HEK293 (cell line): ENCODE data around the gene MSTO1.
A peak's percentile ranks its signal among the peaks of the same experiment; 100 is the strongest.
"Not testable (repeated sequence)": the region's sequence is repeated elsewhere in the genome, so short reads cannot be mapped to it uniquely, and the experiment has no call there.

Experiments
- CTCF ChIA-PET: fragments of 350-600 bp; formaldehyde crosslinking; extraction: SDS; loops from one replicate; lab custom pipeline; 2021; ENCODE audit warnings: antibody characterized with exemption; lab: Yijun Ruan, JAX
- POLR2A ChIA-PET: fragments of 300-600 bp; formaldehyde crosslinking; extraction: SDS; loops from one replicate; lab custom pipeline; 2020; ENCODE audit warnings: antibody characterized with exemption, inconsistent platforms; lab: Yijun Ruan, JAX
- H3K27ac ChIP-seq: fragments of 200-500 bp; sonication (Bioruptor generic); 2 replicates; pipeline ENCODE4 v1.5.1; 2014; ENCODE audit warnings: low read depth, low read length, control low read depth, inconsistent platforms; ENCODE audit errors: extremely low read depth
- H3K36me3 ChIP-seq, 2 experiments: fragments of 200-500 bp in 1 of 2; sonication (Bioruptor generic) in 1 of 2; 1 replicate in 1 of 2; 2 replicates in 1 of 2; pipeline ENCODE4 v1.5.1; 2014 to 2017; ENCODE audit warnings: inconsistent platforms in 2 of 2, low read length in 2 of 2; ENCODE audit not compliant: control insufficient read depth in 2 of 2, insufficient read depth in 1 of 2
- H3K4me1 ChIP-seq: fragments of 200-500 bp; sonication (Bioruptor generic); 2 replicates; pipeline ENCODE4 v1.5.1; 2014; ENCODE audit warnings: mild to moderate bottlenecking, low read length, inconsistent platforms; ENCODE audit not compliant: control insufficient read depth, insufficient read depth
- H3K4me3 ChIP-seq: 2 replicates; pipeline ENCODE4 v1.5.1; 2011; ENCODE audit warnings: low read depth, mild to moderate bottlenecking, control low read depth, low read length, moderate library complexity
- H3K9me3 ChIP-seq: fragments of 200-500 bp; sonication (Bioruptor generic); 2 replicates; pipeline ENCODE4 v1.5.1; 2014; ENCODE audit warnings: low read depth, low read length, inconsistent platforms; ENCODE audit not compliant: control insufficient read depth, insufficient read depth
- KLF16 ChIP-seq: fragments of 450-650 bp; formaldehyde crosslinking; IDR thresholded peaks from 2 replicates; pipeline ENCODE4 v1.5.1; 2017; ENCODE audit warnings: missing biosample characterization, missing genetic modification characterization
- MZF1 ChIP-seq: fragments of 450-650 bp; formaldehyde crosslinking; IDR thresholded peaks from 2 replicates; pipeline ENCODE4 v1.5.1; 2017; ENCODE audit warnings: missing biosample characterization, missing genetic modification characterization, borderline replicate concordance
- PRDM10 ChIP-seq: fragments of 450-650 bp; formaldehyde crosslinking; IDR thresholded peaks from 2 replicates; pipeline ENCODE4 v1.5.1; 2016; ENCODE audit warnings: missing biosample characterization, missing genetic modification characterization
- SETDB1 ChIP-seq: IDR thresholded peaks from one replicate; pipeline ENCODE4 v1.6.1; 2017; ENCODE audit warnings: mild to moderate bottlenecking, low read length, moderate library complexity, mixed read lengths; ENCODE audit not compliant: insufficient read length
- TRIM28 ChIP-seq: IDR thresholded peaks from 2 replicates; pipeline ENCODE4 v1.6.1; 2011; ENCODE audit warnings: low read length, control low read depth, borderline replicate concordance
- ZBTB11 ChIP-seq: fragments of 450-650 bp; formaldehyde crosslinking; conservative IDR thresholded peaks from 2 replicates; pipeline ENCODE4 v1.5.1; 2016; ENCODE audit warnings: low read depth, missing biosample characterization, missing genetic modification characterization
- ZNF140 ChIP-seq: fragments of 450-650 bp; formaldehyde crosslinking; IDR thresholded peaks from 2 replicates; pipeline ENCODE4 v1.5.1; 2016; ENCODE audit warnings: missing biosample characterization, missing genetic modification characterization
- ZNF155 ChIP-seq: fragments of 450-650 bp; formaldehyde crosslinking; IDR thresholded peaks from 2 replicates; pipeline ENCODE4 v1.5.1; 2016; ENCODE audit warnings: missing biosample characterization, missing genetic modification characterization
- ZNF18 ChIP-seq: fragments of 450-650 bp; formaldehyde crosslinking; IDR thresholded peaks from 2 replicates; pipeline ENCODE4 v1.5.1; 2016; ENCODE audit warnings: missing biosample characterization, missing genetic modification characterization
- ZNF19 ChIP-seq: fragments of 450-650 bp; formaldehyde crosslinking; IDR thresholded peaks from 2 replicates; pipeline ENCODE4; 2016; ENCODE audit warnings: missing biosample characterization, missing genetic modification characterization, low read depth
- ZNF202 ChIP-seq: fragments of 450-650 bp; formaldehyde crosslinking; IDR thresholded peaks from 2 replicates; pipeline ENCODE4 v1.5.1; 2016; ENCODE audit warnings: missing biosample characterization, missing genetic modification characterization, borderline replicate concordance
- ZNF239 ChIP-seq: fragments of 450-650 bp; formaldehyde crosslinking; IDR thresholded peaks from 2 replicates; pipeline ENCODE4 v1.5.1; 2016; ENCODE audit warnings: missing biosample characterization, missing genetic modification characterization
- ZNF354C ChIP-seq: fragments of 450-650 bp; formaldehyde crosslinking; IDR thresholded peaks from 2 replicates; pipeline ENCODE4 v1.5.1; 2016; ENCODE audit warnings: missing biosample characterization, missing genetic modification characterization, low read depth, borderline replicate concordance
- ZNF394 ChIP-seq: fragments of 450-650 bp; formaldehyde crosslinking; IDR thresholded peaks from 2 replicates; pipeline ENCODE4 v1.5.1; 2016; ENCODE audit warnings: missing biosample characterization, missing genetic modification characterization, mild to moderate bottlenecking, moderate library complexity, borderline replicate concordance
- ZNF529 ChIP-seq: fragments of 450-650 bp; formaldehyde crosslinking; IDR thresholded peaks from 2 replicates; pipeline ENCODE4 v1.5.1; 2017; ENCODE audit warnings: missing genetic modification characterization, missing biosample characterization; ENCODE audit not compliant: insufficient replicate concordance
- ZNF560 ChIP-seq: fragments of 450-650 bp; formaldehyde crosslinking; IDR thresholded peaks from 2 replicates; pipeline ENCODE4 v1.5.1; 2017; ENCODE audit warnings: missing biosample characterization, missing genetic modification characterization, borderline replicate concordance
- ZNF580 ChIP-seq: fragments of 450-650 bp; formaldehyde crosslinking; IDR thresholded peaks from 2 replicates; pipeline ENCODE4 v1.5.1; 2016; ENCODE audit warnings: missing biosample characterization, missing genetic modification characterization
- ZNF639 ChIP-seq: fragments of 450-650 bp; formaldehyde crosslinking; IDR thresholded peaks from 2 replicates; pipeline ENCODE4 v1.5.1; 2016; ENCODE audit warnings: missing biosample characterization, missing genetic modification characterization

The MSTO1 gene

GRCh38 chr1:155570593-155570990 lies 39.4 kb upstream of the MSTO1 start (continued):
- peak; percentile 94 for TF ChIP-seq PRDM10 (tag by site-specific recombination)
- TF ChIP-seq TRIM28 = 0 out of 2 replicates have a peak, but pooled peaks have one; percentile 16
- TF ChIP-seq, all 188 proteins: peak for 3

- Histone ChIP-seq H3K27ac (no peak overlapping the region), H3K4me3 (no peak overlapping the region), H3K9me3 (no peaks in the 10 kb centered on the region), H3K36me3 (no peaks in the 10 kb centered on the region; a peak in 1 of 3 replicates), H3K4me1 (peaks cover 8% of the 10 kb centered on the region)
- TF ChIP-seq ZNF239 (tag by site-specific recombination) = no peak
- no peak for TF ChIP-seq SETDB1
- no peak for TF ChIP-seq KLF16 (tag by site-specific recombination)
- no peak for TF ChIP-seq PRDM10 (tag by site-specific recombination)
- no peak for TF ChIP-seq ZBTB11
- no peak for TF ChIP-seq MZF1 (tag by site-specific recombination)
- ChIA-PET POLR2A (no interaction called here), CTCF (interaction anchor here (1.3 kb wide), 1 partner anchor 18 kb away, joined by 3 read pairs; no protein-coding TSS in a partner anchor)
Observed at GRCh38 chr1:155574077-155574476, 35.9 kb upstream of the MSTO1 start.

GRCh38 chr1:155575608-155576007 lies 34.4 kb upstream of the MSTO1 start:
- H3K4me3 ChIP-seq, CTCF ChIA-PET, H3K27ac ChIP-seq, H3K4me1 ChIP-seq, POLR2A ChIA-PET, H3K9me3 ChIP-seq, H3K36me3 ChIP-seq: not testable (repeated sequence)
- TF ChIP-seq ZNF155 (0 out of 2 replicates have a peak, but pooled peaks have one; percentile 38), ZNF639 (tag by site-specific recombination) (peak; percentile 77; the same call in 1 of the 2 replicates), ZNF394 (tag by site-specific recombination) (peak; percentile 99), ZNF19 (peak; percentile 93), ZNF202 (peak; percentile 93; the same call in 1 of the 2 replicates), ZNF529 (tag by site-specific recombination) (peak; percentile 15), ZNF560 (peak; percentile 95), ZNF18 (tag by site-specific recombination) (0 out of 2 replicates have a peak, but pooled peaks have one; percentile 46), ZNF140 (tag by site-specific recombination) (peak; percentile 79; the same call in 1 of the 2 replicates), ZNF354C (tag by site-specific recombination) (peak; percentile 79; the same call in 1 of the 2 replicates), ZNF580 (tag by site-specific recombination) (peak; percentile 85)
